NK-92 treated with Interleukin-12 subunit alpha and Interleukin-12 subunit beta, amount 100 ng/mL, for 24 hours (cell line): ENCODE data around the gene PSME4.
"Not testable (repeated sequence)": the region's sequence is repeated elsewhere in the genome, so short reads cannot be mapped to it uniquely, and the experiment has no call there.

Experiments used
- DNase-seq: peaks from one replicate; lab custom pipeline; 2025; lab: John Stamatoyannopoulos, UW

PSME4 gene

DNA sequence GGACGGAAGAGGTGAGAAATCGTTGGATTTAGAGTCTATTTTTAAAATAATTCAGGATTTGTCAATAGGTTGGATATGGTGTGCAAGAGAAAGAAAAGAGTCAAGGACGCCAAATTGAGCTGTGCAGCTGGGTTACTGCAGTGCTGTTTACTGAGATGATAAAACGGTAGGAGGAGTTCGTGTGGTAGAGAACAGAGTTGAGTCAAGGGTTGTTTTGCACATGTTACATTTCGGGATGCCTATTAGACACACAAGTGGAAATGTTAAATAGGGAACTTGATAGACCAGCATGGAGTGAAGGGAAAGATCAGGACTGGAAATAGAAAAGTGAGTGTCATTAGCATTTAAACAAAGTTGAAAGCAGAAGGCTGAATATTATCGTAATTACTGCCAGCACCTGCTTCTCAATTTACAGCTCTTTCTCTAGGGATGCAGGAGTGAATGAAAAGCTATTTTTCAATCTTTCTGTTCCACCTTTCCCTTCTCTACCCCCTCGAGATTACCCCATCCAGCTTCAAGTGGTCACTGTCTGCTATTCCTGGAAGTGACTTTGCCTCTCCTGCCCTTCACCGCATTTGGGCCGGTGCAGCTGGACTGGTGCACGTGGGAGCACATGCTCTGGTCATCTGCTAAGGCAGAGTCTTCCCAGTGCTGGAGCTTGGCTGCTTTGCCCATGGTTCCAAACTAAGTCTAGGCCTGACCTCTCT is 141.4 kb downstream of the PSME4 start:
- DNase-seq: no peak

GRCh38 chr2:53828331-53828730 is 142.5 kb downstream of the PSME4 start:
- no peak for DNase-seq

- DNase-seq: no peak
These were observed 143.2 kb downstream of the PSME4 start for GRCh38 chr2:53827398-53828175.

DNA sequence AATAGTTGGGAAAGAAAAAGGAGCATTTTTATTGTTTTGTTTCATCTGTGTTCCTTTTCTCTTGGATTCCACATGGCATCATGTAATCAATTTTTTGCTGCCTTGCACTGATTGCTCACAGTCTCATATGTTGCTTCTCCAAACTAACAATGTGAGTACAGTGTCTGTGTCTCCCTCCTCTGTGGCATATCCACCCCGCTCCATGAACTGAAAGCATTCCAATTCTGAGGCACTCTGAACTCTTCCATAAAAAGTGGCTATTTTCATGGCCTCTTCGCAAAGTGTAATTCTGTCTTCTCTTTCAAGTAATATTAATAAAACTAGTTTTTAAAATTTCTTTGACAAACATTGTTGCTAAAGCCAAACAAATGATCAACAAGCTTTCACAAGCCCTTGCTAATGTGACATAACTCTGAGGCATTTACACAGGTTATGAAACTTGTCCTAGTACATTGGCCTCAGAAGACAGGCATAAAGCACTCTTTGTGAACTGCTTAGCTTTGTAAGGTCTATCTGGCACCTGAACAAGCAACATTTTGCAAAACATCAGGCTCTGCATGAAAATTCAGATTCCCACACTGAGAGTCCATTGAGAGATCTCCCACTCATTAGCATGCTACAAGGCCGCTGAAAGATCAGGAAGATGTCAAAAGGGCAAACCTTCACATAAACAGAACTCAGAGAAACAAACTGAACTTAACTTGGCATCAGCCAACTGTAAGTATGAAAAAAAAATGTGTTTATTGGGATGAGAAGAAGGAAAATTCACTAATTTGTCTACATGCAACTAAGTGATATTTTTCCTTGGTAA is 144.0 kb downstream of the PSME4 start:
- DNase-seq: no peak

GRCh38 chr2:53826030-53826410 is 144.8 kb downstream of the PSME4 start:
- DNase-seq: no peak

DNA sequence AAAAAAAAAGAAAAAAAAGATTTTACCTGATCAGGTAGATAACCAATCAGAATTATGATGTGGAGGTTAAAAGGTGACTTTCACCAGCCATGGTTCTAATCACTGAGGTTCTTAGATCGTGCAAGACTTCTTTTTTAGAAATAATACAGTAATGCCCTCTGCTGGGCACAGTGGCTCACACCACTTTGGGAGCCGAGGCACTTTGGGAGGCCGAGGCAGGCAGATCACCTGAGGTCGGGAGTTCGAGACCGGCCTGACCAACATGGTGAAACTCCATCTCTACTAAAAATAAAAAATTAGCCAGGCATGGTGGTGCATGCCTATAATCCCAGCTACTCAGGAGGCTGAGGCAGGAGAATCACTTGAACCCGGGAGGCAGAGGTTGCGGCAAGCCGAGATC is 147.2 kb downstream of the PSME4 start:
- DNase-seq: not testable (repeated sequence)

- DNase-seq: no peak
These were observed 149.0 kb downstream of the PSME4 start for GRCh38 chr2:53821810-53822209.

DNA sequence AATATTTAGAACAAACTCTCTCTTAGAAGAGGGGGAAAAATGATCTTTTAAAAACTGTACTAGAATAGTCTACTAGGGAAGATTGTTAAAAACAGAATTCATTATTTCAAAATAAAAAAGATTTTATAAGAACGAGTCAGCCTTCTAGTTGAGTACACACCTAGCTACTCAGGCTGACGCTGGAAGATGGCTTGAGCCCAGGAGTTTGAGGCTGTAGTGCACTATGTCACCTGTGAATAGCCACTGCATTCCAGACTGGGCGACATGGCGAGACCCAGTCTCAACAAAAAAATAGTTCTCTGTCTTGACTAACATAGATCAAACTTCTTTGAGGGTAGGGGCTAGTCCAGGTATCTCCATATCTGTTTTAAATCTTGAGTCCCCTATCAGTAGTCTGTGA is 150.1 kb downstream of the PSME4 start:
- DNase-seq: no peak

- no peak for DNase-seq
These were observed 150.7 kb downstream of the PSME4 start for GRCh38 chr2:53820048-53820447.

- DNase-seq: no peak
These were observed 151.2 kb downstream of the PSME4 start for GRCh38 chr2:53819634-53820033.

GRCh38 chr2:53818854-53819435 is 151.8 kb downstream of the PSME4 start:
- no peak for DNase-seq
